Pancreas (tissue), 10 donors: ENCODE measurements around the gene TRMT11. TPM values are rescaled to one million over a fixed set of nuclear protein-coding genes. Genes with fewer than 3 reads are reported as not detected.

Source experiments
- ATAC-seq, 4 donors: fragments of 200-7000 bp; cut with Tn5 transposase; one replicate each; pipeline versions ENCODE4 v1.8.0 to v1.9.1; 2020; ENCODE audit warnings: mild to moderate bottlenecking in 4 of 4, moderate library complexity in 4 of 4
- DNase-seq, 6 donors: peaks; one replicate each; pipeline ENCODE4 v3.0.0-alpha.2; 2020
- FAIRE-seq: peaks from 2 replicates; lab custom pipeline; 2012; peaks lifted over from hg19 to GRCh38; lab: Jason Lieb, UNC
- H3K27ac ChIP-seq, 4 donors: fragments of 200-600 bp; sonication (generic); 1 replicate in 3 of 4; 2 replicates in 1 of 4; pipeline versions ENCODE4 v1.5.0 to v1.8.0; 2020
- H3K27me3 ChIP-seq, 4 donors: fragments of 200-600 bp; one replicate each; pipeline ENCODE4 v1.8.0; 2021
- H3K36me3 ChIP-seq, 3 donors: fragments of 200-600 bp; sonication (generic) in 1 of 3; one replicate each; pipeline versions ENCODE4 v1.5.0 to v1.8.0; 2020 to 2021
- H3K4me1 ChIP-seq, 3 donors: fragments of 200-600 bp; one replicate each; pipeline ENCODE4 v1.8.0; 2021
- H3K4me3 ChIP-seq, 4 donors: fragments of 200-600 bp; sonication (generic) in 2 of 4; one replicate each; pipeline versions ENCODE4 v1.5.0 to v1.8.0; 2020 to 2021
- H3K9me3 ChIP-seq, 4 donors: fragments of 200-600 bp; one replicate each; pipeline ENCODE4 v1.8.0; 2021
- WGBS, 2 donors: extraction: QIAGEN DNeasy Blood & Tissue Kit; methylation state at CpG; one replicate each; pipeline ENCODE4 v1.1.7; 2013; 5-methylcytosine and 5-hydroxymethylcytosine counted together
- intact Hi-C, 3 donors: fragments of 100-400 bp; cut with DNase I; formaldehyde crosslinking; loops; one replicate each; pipeline versions ENCODE4 v1.11.1 to v1.14.2; 2022
- polyA plus RNA-seq, 2 donors: library from polyadenylated mRNA; stranded (reverse); fragments of 200-250 nt; gene quantifications; one replicate each; pipeline ENCODE4 v1.2.3, GENCODE V29; 2013
- total RNA-seq, 6 donors: library from RNA; stranded (reverse); fragmentation: NEBNext Ultra II Directional in 4 of 6; extraction: Animal tissue kit (Norgen Biotek cat#: 25700) in 4 of 6; gene quantifications; one replicate each; pipeline versions ENCODE4 v1.2.1 to v1.2.4, GENCODE V29; 2021 to 2023
- TF ChIP-seq, protein P1 (sequence below), 4 donors: fragments of 200-600 bp; sonication (generic) in 3 of 4; IDR thresholded peaks; one replicate each; pipeline versions ENCODE4 v1.5.0 to v1.8.0; 2021; ENCODE audit warnings: antibody characterized with exemption in 4 of 4
- donor health status: healthy with polysubstance abuse.
- donor health status: DM: no; HTN: no; CAD: no; lungs with moderate emphysema.
- donor health status: DM: no; HTN: no; CAD: no.
- donor health status: control.
- donor health status: control.
- donor health status: Bipolar disorder and iron deficiency.
- donor health status: DM: yes; HTN: yes; CAD: no.
- donor health status: DM: no; HTN: no; CAD: no.
- donor health status: DM: no; HTN: no; CAD: no.
- donor health status: DM: yes; HTN: yes; CAD: no.

The TRMT11 gene
- total and polyA plus RNA-seq, 8 donors, result 6.1 to 11.6 (median 10.7) TPM

DNA sequence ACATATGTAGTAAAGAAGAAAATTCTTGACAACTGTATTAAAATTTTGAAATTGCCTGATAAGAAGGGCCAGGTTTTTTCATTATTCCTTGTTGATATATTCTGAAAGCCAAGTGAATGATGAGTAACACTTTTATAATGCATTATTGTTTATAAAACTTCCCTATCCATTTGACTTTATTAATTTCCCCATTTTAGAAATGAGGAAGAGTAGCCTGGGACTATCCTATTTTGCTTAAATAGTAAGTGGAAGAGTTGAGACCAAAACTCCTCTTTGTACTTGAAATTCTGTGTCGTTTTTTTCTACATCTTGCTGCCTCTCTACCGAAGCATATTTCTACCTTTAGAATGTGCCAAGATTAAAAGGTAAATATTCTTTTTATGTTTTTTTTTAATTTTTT, 39.7 kb downstream of the TRMT11 start:
- no peak for FAIRE-seq
- ATAC-seq, result no peak
- no peaks in the 10 kb centered on the region for H3K4me1 ChIP-seq
- WGBS, 2 donors, result 85 to 88% methylated on average over 2 of the region's 2 CpGs
- intact Hi-C loops, result no loop called here
- no peak for DNase-seq
- no peaks in the 10 kb centered on the region for H3K9me3 ChIP-seq
- TF ChIP-seq, protein P1, sequence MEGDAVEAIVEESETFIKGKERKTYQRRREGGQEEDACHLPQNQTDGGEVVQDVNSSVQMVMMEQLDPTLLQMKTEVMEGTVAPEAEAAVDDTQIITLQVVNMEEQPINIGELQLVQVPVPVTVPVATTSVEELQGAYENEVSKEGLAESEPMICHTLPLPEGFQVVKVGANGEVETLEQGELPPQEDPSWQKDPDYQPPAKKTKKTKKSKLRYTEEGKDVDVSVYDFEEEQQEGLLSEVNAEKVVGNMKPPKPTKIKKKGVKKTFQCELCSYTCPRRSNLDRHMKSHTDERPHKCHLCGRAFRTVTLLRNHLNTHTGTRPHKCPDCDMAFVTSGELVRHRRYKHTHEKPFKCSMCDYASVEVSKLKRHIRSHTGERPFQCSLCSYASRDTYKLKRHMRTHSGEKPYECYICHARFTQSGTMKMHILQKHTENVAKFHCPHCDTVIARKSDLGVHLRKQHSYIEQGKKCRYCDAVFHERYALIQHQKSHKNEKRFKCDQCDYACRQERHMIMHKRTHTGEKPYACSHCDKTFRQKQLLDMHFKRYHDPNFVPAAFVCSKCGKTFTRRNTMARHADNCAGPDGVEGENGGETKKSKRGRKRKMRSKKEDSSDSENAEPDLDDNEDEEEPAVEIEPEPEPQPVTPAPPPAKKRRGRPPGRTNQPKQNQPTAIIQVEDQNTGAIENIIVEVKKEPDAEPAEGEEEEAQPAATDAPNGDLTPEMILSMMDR (IDR thresholded peaks at IDR 0.05), result no peak
- no peak overlapping the region for H3K4me3 ChIP-seq
- no peaks in the 10 kb centered on the region for H3K27me3 ChIP-seq
- no peak overlapping the region for H3K27ac ChIP-seq
- H3K36me3 ChIP-seq, result peaks cover 2 to 22% (median 10%) of the 10 kb centered on the region in 3 donors

DNA sequence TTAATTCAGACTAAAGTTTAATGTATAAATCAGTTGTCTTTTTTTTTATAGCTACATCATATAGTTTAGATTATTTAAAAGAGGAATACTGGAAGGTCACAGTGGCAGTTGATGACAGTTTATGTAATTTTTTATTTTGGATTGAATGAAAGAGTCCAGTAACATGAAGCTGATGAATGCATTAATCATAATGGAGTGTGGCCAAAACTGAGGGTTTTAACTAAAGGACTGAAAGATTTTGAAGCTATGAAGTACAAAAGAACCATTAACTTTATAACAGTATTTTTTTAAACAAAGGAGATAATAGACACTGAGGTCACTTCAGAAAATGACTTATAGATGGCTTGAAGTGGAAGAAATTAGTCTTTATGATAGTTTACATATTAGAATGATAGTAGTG, 41.3 kb downstream of the TRMT11 start:
- H3K4me1 ChIP-seq, result no peaks in the 10 kb centered on the region
- no peak overlapping the region for H3K4me3 ChIP-seq
- H3K27me3 ChIP-seq, result no peaks in the 10 kb centered on the region
- intact Hi-C loops, result no loop called here
- no peak overlapping the region for H3K27ac ChIP-seq
- peaks cover 2 to 10% (median 6%) of the 10 kb centered on the region in 3 donors for H3K36me3 ChIP-seq
- H3K9me3 ChIP-seq, result no peaks in the 10 kb centered on the region
- no peak for ATAC-seq
- DNase-seq, result no peak
- TF ChIP-seq, protein P1 (IDR thresholded peaks at IDR 0.05), result no peak
- no peak for FAIRE-seq

DNA sequence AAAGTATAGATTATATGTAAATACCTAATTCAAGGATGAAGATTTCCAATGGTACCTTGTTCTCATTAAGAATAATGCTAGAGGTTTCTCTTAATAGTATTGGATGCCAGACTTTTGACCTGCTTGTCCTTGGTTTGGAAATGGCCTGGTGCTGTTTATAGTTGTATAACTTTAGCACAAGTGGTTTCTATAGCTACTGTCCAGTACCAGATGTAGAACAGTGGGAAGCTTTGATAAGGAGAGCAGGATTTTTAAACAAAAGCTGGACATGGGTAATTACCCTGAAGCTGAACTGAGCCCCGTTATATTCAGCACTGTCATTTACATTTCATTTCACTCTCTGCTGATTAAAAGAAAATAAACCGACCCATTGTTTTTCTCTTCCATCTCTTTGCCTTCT, 43.7 kb downstream of the TRMT11 start:
- Histone ChIP-seq H3K27ac (no peak overlapping the region), H3K4me1 (no peaks in the 10 kb centered on the region), H3K27me3 (no peaks in the 10 kb centered on the region), H3K9me3 (no peaks in the 10 kb centered on the region), H3K36me3 (peaks cover 0 to 2% (median 0%) of the 10 kb centered on the region in 3 donors), H3K4me3 (no peak overlapping the region)
- TF ChIP-seq, protein P1 (IDR thresholded peaks at IDR 0.05), result no peak
- FAIRE-seq, result no peak
- DNase-seq, result no peak
- intact Hi-C loops, result no loop called here
- peak in 1 of 4 donors; percentile 17 for ATAC-seq
- WGBS, 2 donors, result 83 to 89% methylated on average over 2 of the region's 2 CpGs

DNA sequence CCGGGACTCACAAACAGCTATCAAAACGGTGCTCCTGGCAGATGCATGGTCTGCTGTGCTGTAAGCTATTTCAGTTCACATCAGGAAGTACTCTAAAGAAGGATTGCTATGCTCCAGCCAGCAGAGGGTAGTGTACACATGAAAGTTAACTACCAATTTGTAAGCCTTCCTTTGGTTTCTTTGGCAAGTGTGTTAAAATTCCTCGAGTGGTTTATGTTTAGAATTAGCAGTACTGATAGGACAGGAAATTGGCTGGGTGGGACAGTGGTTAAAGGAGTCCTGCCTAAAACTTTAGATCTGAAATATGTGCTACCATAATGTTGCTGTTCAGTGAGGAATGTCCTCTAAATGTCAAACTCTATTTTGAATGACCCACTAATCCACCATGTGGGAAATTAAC, 47.4 kb downstream of the TRMT11 start:
- TF ChIP-seq, protein P1 (IDR thresholded peaks at IDR 0.05), result peak in 3 of 4 donors; percentile 13 to 28 (median 22)
- DNase-seq (peak in 2 of 6 donors; percentile 16 to 17), FAIRE-seq (peak; percentile 81), ATAC-seq (peak; percentile 69 to 94 (median 93))
- Histone ChIP-seq H3K27me3 (no peaks in the 10 kb centered on the region), H3K4me1 (no peaks in the 10 kb centered on the region), H3K9me3 (no peaks in the 10 kb centered on the region), H3K36me3 (no peaks in the 10 kb centered on the region), H3K27ac (no peak overlapping the region), H3K4me3 (no peak overlapping the region)
- WGBS, 2 donors, result 8 to 21% methylated on average over 3 of the region's 3 CpGs
- intact Hi-C loops, result no loop called here

GRCh38 chr6:126034656-126035055, 48.3 kb downstream of the TRMT11 start:
- Histone ChIP-seq H3K27ac (no peak overlapping the region), H3K4me1 (no peaks in the 10 kb centered on the region), H3K4me3 (no peak overlapping the region), H3K9me3 (no peaks in the 10 kb centered on the region), H3K27me3 (no peaks in the 10 kb centered on the region), H3K36me3 (no peaks in the 10 kb centered on the region)
- TF ChIP-seq, protein P1 (IDR thresholded peaks at IDR 0.05), result no peak
- WGBS, 2 donors, result 92 to 95% methylated on average over 6 of the region's 6 CpGs
- no peak for ATAC-seq
- FAIRE-seq, result no peak
- intact Hi-C loops, result no loop called here
- DNase-seq, result no peak
